HG03565 (cell line): ENCODE results near the gene TUBB2B.
A peak's percentile ranks its signal among the peaks of the same experiment; 100 is the strongest.
"Not testable (repeated sequence)": the region's sequence is repeated elsewhere in the genome, so short reads cannot be mapped to it uniquely, and the experiment has no call there.

Source experiments
- ATAC-seq: cut with Tn5 transposase; IDR thresholded peaks from one replicate; pipeline ENCODE4 v1.9.1; 2021; ENCODE audit warnings: mild to moderate bottlenecking, moderate library complexity; ENCODE audit not compliant: unreplicated experiment

Gene TUBB2B

GRCh38 chr6:3258720-3259490 lies 31.5 kb upstream of the TUBB2B start, which contains the start of gene PSMG4:
Gene PSMG4, plus strand, starts transcription at chr6:3258947. Its CDS starts 76 bp downstream, at chr6:3259023.
- peak; percentile 69 for ATAC-seq

GRCh38 chr6:3258201-3258600 lies 30.7 kb upstream of the TUBB2B start:
- no peak for ATAC-seq

- ATAC-seq: no peak
Observed at GRCh38 chr6:3253597-3253961, 26.1 kb upstream of the TUBB2B start.

- ATAC-seq: no peak
Observed at GRCh38 chr6:3252861-3253596, 25.6 kb upstream of the TUBB2B start.

GRCh38 chr6:3252369-3252768 lies 24.9 kb upstream of the TUBB2B start:
- no peak for ATAC-seq

- peak; percentile 56 for ATAC-seq
Observed at GRCh38 chr6:3251462-3252314, 24.2 kb upstream of the TUBB2B start.

GRCh38 chr6:3250231-3250675 lies 22.8 kb upstream of the TUBB2B start:
- ATAC-seq: no peak

GRCh38 chr6:3249821-3250220 lies 22.4 kb upstream of the TUBB2B start:
- no peak for ATAC-seq

GRCh38 chr6:3247255-3248146 lies 20.0 kb upstream of the TUBB2B start:
- ATAC-seq: no peak

- no peak for ATAC-seq
Observed at GRCh38 chr6:3245216-3245615, 17.8 kb upstream of the TUBB2B start.

GRCh38 chr6:3244832-3245161 lies 17.3 kb upstream of the TUBB2B start:
- not testable (repeated sequence) for ATAC-seq

- no peak for ATAC-seq
Observed at GRCh38 chr6:3244003-3244831, 16.8 kb upstream of the TUBB2B start.

GRCh38 chr6:3242768-3243167 lies 15.3 kb upstream of the TUBB2B start:
- ATAC-seq: no peak

- ATAC-seq: not testable (repeated sequence)
Observed at GRCh38 chr6:3241745-3242144, 14.3 kb upstream of the TUBB2B start.

GRCh38 chr6:3240595-3240994 lies 13.1 kb upstream of the TUBB2B start:
- no peak for ATAC-seq

- no peak for ATAC-seq
Observed at GRCh38 chr6:3239110-3239830, 11.8 kb upstream of the TUBB2B start.

- ATAC-seq: no peak
Observed at GRCh38 chr6:3237761-3238662, 10.6 kb upstream of the TUBB2B start.

- ATAC-seq: no peak
Observed at GRCh38 chr6:3236005-3236404, 8.6 kb upstream of the TUBB2B start.
